HepG2 (cell line): ENCODE measurements around the gene OR2V2. TPM values are rescaled to one million over a fixed set of nuclear protein-coding genes. Genes with fewer than 3 reads are reported as not detected.

Experiments used
- ATF7 ChIP-seq, 2 experiments: fragments of 450-650 bp in 1 of 2; sonication (generic) in 1 of 2; formaldehyde crosslinking in 1 of 2; IDR thresholded peaks; 2 replicates each; pipeline versions ENCODE4 v1.4.0 to v1.6.1; 2016 to 2020; ENCODE audit warnings: antibody characterized with exemption in 1 of 2, mild to moderate bottlenecking in 1 of 2, missing genetic modification reagents in 1 of 2
- CENPX ChIP-seq: sonication (generic); formaldehyde crosslinking; IDR thresholded peaks from 2 replicates; pipeline ENCODE4 v1.9.0; 2021; ENCODE audit warnings: mild to moderate bottlenecking, missing genetic modification reagents, moderate library complexity
- CREM ChIP-seq, 2 experiments: sonication (generic) in 1 of 2; formaldehyde crosslinking in 1 of 2; IDR thresholded peaks; 2 replicates each; pipeline versions ENCODE4 v1.4.0 to v1.6.1; 2016 to 2020; ENCODE audit warnings: antibody characterized with exemption in 1 of 2, mild to moderate bottlenecking in 1 of 2, missing genetic modification reagents in 1 of 2
- ESRRA ChIP-seq: sonication (generic); formaldehyde crosslinking; IDR thresholded peaks from 2 replicates; pipeline ENCODE4 v1.5.1; 2020; ENCODE audit warnings: mild to moderate bottlenecking, low read depth, missing genetic modification reagents
- GATAD1 ChIP-seq: IDR thresholded peaks from 2 replicates; pipeline ENCODE4 v1.6.1; 2016; ENCODE audit warnings: missing genetic modification reagents, missing compliant biosample characterization
- KLF15 ChIP-seq: sonication (generic); formaldehyde crosslinking; IDR thresholded peaks from 2 replicates; pipeline ENCODE4 v1.8.1; 2023; ENCODE audit warnings: borderline replicate concordance, mild to moderate bottlenecking, inconsistent platforms, missing genetic modification reagents, mixed read lengths
- LCORL ChIP-seq, 2 experiments: fragments of 450-650 bp in 1 of 2; sonication (generic) in 1 of 2; formaldehyde crosslinking in 1 of 2; IDR thresholded peaks; 2 replicates each; pipeline versions ENCODE4 v1.5.0 to v1.6.1; 2017 to 2020; ENCODE audit warnings: antibody characterized with exemption in 1 of 2, missing genetic modification reagents in 1 of 2
- MTF1 ChIP-seq: sonication (generic); formaldehyde crosslinking; IDR thresholded peaks from 2 replicates; pipeline ENCODE4 v1.5.0; 2020; ENCODE audit warnings: missing genetic modification reagents
- MXI1 ChIP-seq: IDR thresholded peaks from 3 replicates; pipeline ENCODE4 v1.6.1; 2012; ENCODE audit warnings: low read depth, low read length, inconsistent platforms, borderline replicate concordance
- NFRKB ChIP-seq: fragments of 450-650 bp; IDR thresholded peaks from 2 replicates; pipeline ENCODE4 v1.6.1; 2017
- POLR2AphosphoS5 ChIP-seq: IDR thresholded peaks from 2 replicates; pipeline ENCODE4 v1.6.1; 2012; ENCODE audit warnings: low read depth, low read length
- PTBP1 ChIP-seq: fragments of 200-400 bp; formaldehyde crosslinking; IDR thresholded peaks from 2 replicates; pipeline ENCODE4 v1.6.1; 2018; ENCODE audit warnings: low read length, low read depth; ENCODE audit not compliant: poor library complexity, severe bottlenecking
- RFXANK ChIP-seq: IDR thresholded peaks from 2 replicates; pipeline ENCODE4 v1.6.1; 2016
- RFXAP ChIP-seq: sonication (generic); formaldehyde crosslinking; IDR thresholded peaks from 2 replicates; pipeline ENCODE4 v1.4.0; 2020; ENCODE audit warnings: missing genetic modification reagents, borderline replicate concordance
- SOX13 ChIP-seq, 3 experiments: fragments of 450-650 bp in 1 of 3; sonication (generic) in 1 of 3; formaldehyde crosslinking in 1 of 3; IDR thresholded peaks in 2 of 3; conservative IDR thresholded peaks in 1 of 3; 2 replicates each; pipeline versions ENCODE4 v1.5.0 to v1.6.1; 2016 to 2020; ENCODE audit warnings: antibody characterized with exemption in 1 of 3, mild to moderate bottlenecking in 1 of 3, missing compliant biosample characterization in 1 of 3, missing genetic modification reagents in 1 of 3, moderate library complexity in 1 of 3
- SP2 ChIP-seq: sonication (generic); formaldehyde crosslinking; IDR thresholded peaks from 2 replicates; pipeline ENCODE4 v1.5.1; 2020; ENCODE audit warnings: mild to moderate bottlenecking, missing genetic modification reagents
- TCF7 ChIP-seq: sonication (generic); IDR thresholded peaks from 2 replicates; pipeline ENCODE4 v1.6.1; 2016; ENCODE audit warnings: antibody characterized with exemption, low read depth
- ZBTB3 ChIP-seq: sonication (generic); formaldehyde crosslinking; IDR thresholded peaks from 2 replicates; pipeline ENCODE4 v1.4.0; 2020; ENCODE audit warnings: low read depth, mild to moderate bottlenecking, moderate library complexity, missing genetic modification reagents, borderline replicate concordance
- ZNF12 ChIP-seq: sonication (generic); formaldehyde crosslinking; IDR thresholded peaks from 2 replicates; pipeline ENCODE4 v1.5.0; 2020; ENCODE audit warnings: missing genetic modification reagents
- ZNF335 ChIP-seq: sonication (generic); formaldehyde crosslinking; IDR thresholded peaks from 2 replicates; pipeline ENCODE4 v1.4.0; 2020; ENCODE audit warnings: missing genetic modification reagents
- ZNF367 ChIP-seq: sonication (generic); formaldehyde crosslinking; IDR thresholded peaks from 2 replicates; pipeline ENCODE4 v1.4.0; 2020; ENCODE audit warnings: missing genetic modification reagents, borderline replicate concordance
- ZNF546 ChIP-seq: sonication (generic); formaldehyde crosslinking; conservative IDR thresholded peaks from 2 replicates; pipeline ENCODE4 v1.8.1; 2023; ENCODE audit warnings: mild to moderate bottlenecking, missing genetic modification reagents
- ZNF7 ChIP-seq: IDR thresholded peaks from 2 replicates; pipeline ENCODE4 v1.6.1; 2016; ENCODE audit warnings: missing biosample characterization, missing genetic modification reagents
- ZNF773 ChIP-seq: sonication (generic); formaldehyde crosslinking; IDR thresholded peaks from 2 replicates; pipeline ENCODE4 v1.4.0; 2020; ENCODE audit warnings: missing genetic modification reagents, borderline replicate concordance
- ZNF782 ChIP-seq: sonication (generic); formaldehyde crosslinking; IDR thresholded peaks from 2 replicates; pipeline ENCODE4 v1.4.0; 2020; ENCODE audit warnings: missing genetic modification reagents, mild to moderate bottlenecking, borderline replicate concordance
- polyA plus RNA-seq, 8 experiments: library from polyadenylated mRNA; depleted of rRNA in 3 of 8; stranded (reverse) in 7 of 8; unstranded in 1 of 8; fragments of >200 nt; fragmentation: Illumina TruSeq in 4 of 8; extraction: Trizol in 4 of 8; gene quantifications; 2 replicates each; pipeline versions ENCODE4 v1.2.1 to v1.2.3, GENCODE V29; 2011 to 2016; ENCODE audit warnings: low read depth in 4 of 8, missing spikeins in 1 of 8, mixed read lengths in 1 of 8; ENCODE audit not compliant: insufficient read depth in 1 of 8
- total RNA-seq, 5 experiments: library from RNA; depleted of rRNA; stranded (reverse); fragments of >200 nt; fragmentation: Illumina TruSeq; extraction: Trizol; gene quantifications; 2 replicates each; pipeline ENCODE4 v1.2.3, GENCODE V29; 2016; ENCODE audit warnings: low read depth in 1 of 5
- TF ChIP-seq, protein P1 (sequence below): sonication (generic); formaldehyde crosslinking; IDR thresholded peaks from 2 replicates; pipeline ENCODE4 v1.4.0; 2020; ENCODE audit warnings: missing genetic modification reagents, low read depth, mild to moderate bottlenecking, borderline replicate concordance
- TF ChIP-seq, protein P2 (sequence below): sonication (generic); formaldehyde crosslinking; IDR thresholded peaks from 2 replicates; pipeline ENCODE4 v1.4.0; 2020; ENCODE audit warnings: missing genetic modification reagents, mild to moderate bottlenecking, borderline replicate concordance

The OR2V2 gene
- total and polyA plus RNA-seq, 2 of the 13 experiments (the other 11 are each of a cell fraction or from before 2014, with no cell fraction given): not detected

DNA sequence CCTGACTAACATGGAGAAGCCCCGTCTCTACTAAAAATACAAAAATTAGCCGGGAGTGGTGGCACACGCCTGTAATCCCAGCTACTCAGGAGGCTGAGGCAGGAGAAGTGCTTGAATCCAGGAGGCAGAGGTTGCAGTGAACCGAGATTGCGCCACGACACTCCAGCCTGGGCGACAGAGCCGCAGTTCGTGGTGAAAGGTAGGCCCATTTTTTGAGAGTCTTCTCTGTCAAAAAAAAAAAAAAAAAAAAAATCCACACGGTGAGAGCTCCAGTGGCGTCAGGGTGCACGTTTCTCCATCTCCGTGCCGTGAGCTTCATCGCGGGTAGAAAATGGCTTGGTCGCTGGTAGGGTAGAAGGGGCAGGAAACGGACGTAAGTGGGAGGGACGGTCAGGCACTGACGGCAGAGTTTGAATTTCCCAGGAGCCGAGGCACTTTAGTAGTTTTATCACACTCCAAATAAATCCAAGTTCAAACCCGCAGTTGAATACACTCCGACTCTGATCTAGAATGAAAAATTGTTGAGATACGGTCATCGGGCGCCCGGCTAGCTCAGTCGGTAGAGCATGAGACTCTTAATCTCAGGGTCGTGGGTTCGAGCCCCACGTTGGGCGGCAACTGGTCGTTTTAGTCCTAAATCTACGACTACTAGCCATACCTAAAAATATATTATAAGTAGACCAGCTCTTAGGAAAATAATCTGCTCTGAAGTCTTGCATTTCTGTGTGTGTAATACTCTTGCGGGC, 60.0 kb downstream of the OR2V2 start (continued):
- TF ChIP-seq, protein P1, sequence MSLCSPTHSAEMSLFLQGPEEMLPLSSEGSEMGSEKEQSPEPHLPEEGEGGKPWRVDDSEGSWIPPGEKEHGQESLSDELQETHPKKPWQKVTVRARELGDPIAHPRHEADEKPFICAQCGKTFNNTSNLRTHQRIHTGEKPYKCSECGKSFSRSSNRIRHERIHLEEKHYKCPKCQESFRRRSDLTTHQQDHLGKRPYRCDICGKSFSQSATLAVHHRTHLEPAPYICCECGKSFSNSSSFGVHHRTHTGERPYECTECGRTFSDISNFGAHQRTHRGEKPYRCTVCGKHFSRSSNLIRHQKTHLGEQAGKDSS (CRISPR knock-in tag): no peak
- no peak for TF ChIP-seq MTF1 (CRISPR knock-in tag)
- no peak for TF ChIP-seq MXI1
- TF ChIP-seq ZNF7 (CRISPR knock-in tag): no peak
- TF ChIP-seq ZNF546: no peak
- TF ChIP-seq SOX13 (IDR thresholded peaks at IDR 0.05): 0 out of 2 replicates have a peak, but pooled peaks have one; percentile 40
- TF ChIP-seq SOX13 (CRISPR knock-in tag; conservative IDR thresholded peaks at IDR 0.05 in 1 of 2, IDR thresholded peaks at IDR 0.05 in 1 of 2): peak in 1 of 2 experiments; percentile 25; a peak in 1 of 4 replicates
- TF ChIP-seq SP2 (CRISPR knock-in tag): no peak
- TF ChIP-seq CREM (IDR thresholded peaks at IDR 0.05): peak; percentile 49
- no peak for TF ChIP-seq CREM (CRISPR knock-in tag; IDR thresholded peaks at IDR 0.05)
- no peak for TF ChIP-seq KLF15 (CRISPR knock-in tag)
- no peak for TF ChIP-seq RFXAP (CRISPR knock-in tag)
- no peak for TF ChIP-seq ZNF773
- TF ChIP-seq ZNF12 (CRISPR knock-in tag): no peak
- TF ChIP-seq NFRKB: no peak
- TF ChIP-seq TCF7: no peak
- TF ChIP-seq RFXANK (CRISPR knock-in tag): no peak
- TF ChIP-seq LCORL (IDR thresholded peaks at IDR 0.05): no peak
- TF ChIP-seq LCORL (CRISPR knock-in tag; IDR thresholded peaks at IDR 0.05): no peak
- no peak for TF ChIP-seq POLR2AphosphoS5
- no peak for TF ChIP-seq ZNF782 (CRISPR knock-in tag)
- no peak for TF ChIP-seq ZBTB3 (CRISPR knock-in tag)
- TF ChIP-seq ESRRA (CRISPR knock-in tag): no peak
- TF ChIP-seq, protein P2, sequence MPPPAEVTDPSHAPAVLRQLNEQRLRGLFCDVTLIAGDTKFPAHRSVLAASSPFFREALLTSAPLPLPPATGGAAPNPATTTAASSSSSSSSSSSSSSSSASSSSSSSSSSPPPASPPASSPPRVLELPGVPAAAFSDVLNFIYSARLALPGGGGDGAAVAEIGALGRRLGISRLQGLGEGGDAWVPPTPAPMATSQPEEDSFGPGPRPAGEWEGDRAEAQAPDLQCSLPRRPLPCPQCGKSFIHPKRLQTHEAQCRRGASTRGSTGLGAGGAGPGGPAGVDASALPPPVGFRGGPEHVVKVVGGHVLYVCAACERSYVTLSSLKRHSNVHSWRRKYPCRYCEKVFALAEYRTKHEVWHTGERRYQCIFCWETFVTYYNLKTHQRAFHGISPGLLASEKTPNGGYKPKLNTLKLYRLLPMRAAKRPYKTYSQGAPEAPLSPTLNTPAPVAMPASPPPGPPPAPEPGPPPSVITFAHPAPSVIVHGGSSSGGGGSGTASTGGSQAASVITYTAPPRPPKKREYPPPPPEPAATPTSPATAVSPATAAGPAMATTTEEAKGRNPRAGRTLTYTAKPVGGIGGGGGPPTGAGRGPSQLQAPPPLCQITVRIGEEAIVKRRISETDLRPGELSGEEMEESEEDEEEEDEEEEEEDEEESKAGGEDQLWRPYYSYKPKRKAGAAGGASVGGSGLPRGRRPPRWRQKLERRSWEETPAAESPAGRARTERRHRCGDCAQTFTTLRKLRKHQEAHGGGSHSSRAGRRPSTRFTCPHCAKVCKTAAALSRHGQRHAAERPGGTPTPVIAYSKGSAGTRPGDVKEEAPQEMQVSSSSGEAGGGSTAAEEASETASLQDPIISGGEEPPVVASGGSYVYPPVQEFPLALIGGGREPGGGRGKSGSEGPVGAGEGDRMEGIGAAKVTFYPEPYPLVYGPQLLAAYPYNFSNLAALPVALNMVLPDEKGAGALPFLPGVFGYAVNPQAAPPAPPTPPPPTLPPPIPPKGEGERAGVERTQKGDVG (CRISPR knock-in tag): no peak
- TF ChIP-seq ATF7 (IDR thresholded peaks at IDR 0.05): no peak
- no peak for TF ChIP-seq ATF7 (CRISPR knock-in tag; IDR thresholded peaks at IDR 0.05)
- TF ChIP-seq PTBP1: no peak
- TF ChIP-seq CENPX (CRISPR knock-in tag): no peak
- TF ChIP-seq GATAD1 (CRISPR knock-in tag): no peak
- no peak for TF ChIP-seq ZNF335 (CRISPR knock-in tag)
- peak; percentile 29; the same call in 1 of the 2 replicates for TF ChIP-seq ZNF367 (CRISPR knock-in tag)
